Measurements from ENCODE around the gene COL26A1. TPM values are rescaled to one million over a fixed set of nuclear protein-coding genes. Genes with fewer than 3 reads are reported as not detected.

The COL26A1 gene
- total RNA-seq, 1 donor from 2014 or later: not detected

GRCh38 chr7:101529560-101529959, 166.9 kb downstream of the COL26A1 start:
- intact Hi-C loops (cut with micrococcal nuclease): loop anchor here (10.0 kb wide), 1 partner anchor 65 kb away; no protein-coding TSS in a partner anchor

- intact Hi-C loops (cut with micrococcal nuclease): no loop called here
Measured at GRCh38 chr7:101531726-101532357, 169.2 kb downstream of the COL26A1 start.

GRCh38 chr7:101532400-101533102, 169.9 kb downstream of the COL26A1 start:
- intact Hi-C loops (cut with micrococcal nuclease): no loop called here

GRCh38 chr7:101533103-101533465, 170.4 kb downstream of the COL26A1 start:
- intact Hi-C loops (cut with micrococcal nuclease): no loop called here

GRCh38 chr7:101534015-101534803, 171.5 kb downstream of the COL26A1 start:
- intact Hi-C loops (cut with micrococcal nuclease): no loop called here

- intact Hi-C loops (cut with micrococcal nuclease): no loop called here
Measured at GRCh38 chr7:101534873-101535272, 172.2 kb downstream of the COL26A1 start.

- intact Hi-C loops (cut with micrococcal nuclease): no loop called here
Measured at GRCh38 chr7:101535351-101535751, 172.7 kb downstream of the COL26A1 start.

- intact Hi-C loops (cut with micrococcal nuclease): no loop called here
Measured at GRCh38 chr7:101536232-101536631, 173.6 kb downstream of the COL26A1 start.

- intact Hi-C loops (cut with micrococcal nuclease): no loop called here
Measured at GRCh38 chr7:101536668-101537067, 174.0 kb downstream of the COL26A1 start.

GRCh38 chr7:101537205-101537604, 174.5 kb downstream of the COL26A1 start:
- intact Hi-C loops (cut with micrococcal nuclease): no loop called here

- intact Hi-C loops (cut with micrococcal nuclease): loop anchor here (1.0 kb wide), 1 partner anchor 174 kb away; no protein-coding TSS in a partner anchor
Measured at GRCh38 chr7:101537935-101538595, 175.4 kb downstream of the COL26A1 start.

GRCh38 chr7:101538596-101539459, 176.2 kb downstream of the COL26A1 start:
- intact Hi-C loops (cut with micrococcal nuclease): loop anchor here (1.0 kb wide), 1 partner anchor 175 kb away; no protein-coding TSS in a partner anchor

- intact Hi-C loops (cut with micrococcal nuclease): no loop called here
Measured at GRCh38 chr7:101539784-101540183, 177.1 kb downstream of the COL26A1 start.

GRCh38 chr7:101542527-101543241, 180.0 kb downstream of the COL26A1 start:
- intact Hi-C loops (cut with micrococcal nuclease): loop anchor here (1.0 to 2.0 kb wide), 3 partner anchors 272 to 730 kb away; no protein-coding TSS in a partner anchor

- intact Hi-C loops (cut with micrococcal nuclease): loop anchor here (1.0 to 2.0 kb wide), 3 partner anchors 271 to 729 kb away; no protein-coding TSS in a partner anchor
Measured at GRCh38 chr7:101543242-101543766, 180.6 kb downstream of the COL26A1 start.

- intact Hi-C loops (cut with micrococcal nuclease): loop anchor here (1.0 to 2.0 kb wide), 3 partner anchors 271 to 728 kb away; no protein-coding TSS in a partner anchor
Measured at GRCh38 chr7:101543846-101544245, 181.2 kb downstream of the COL26A1 start.

- intact Hi-C loops (cut with micrococcal nuclease): no loop called here
Measured at GRCh38 chr7:101545441-101546190, 182.9 kb downstream of the COL26A1 start.

- intact Hi-C loops (cut with micrococcal nuclease): no loop called here
Measured at GRCh38 chr7:101546308-101546936, 183.7 kb downstream of the COL26A1 start.
